SK-N-SH (cell line): ENCODE results near the gene CCL7. TPM values are rescaled to one million over a fixed set of nuclear protein-coding genes. Genes with fewer than 3 reads are reported as not detected.

Experiments
- CTCF ChIA-PET: fragments of 300-600, 350-600 bp; formaldehyde crosslinking; extraction: SDS; loops from one replicate; lab custom pipeline; 2021; lab: Yijun Ruan, JAX
- POLR2A ChIA-PET: fragments of 350-600 bp; sonication (Branson Sonifier 250); formaldehyde crosslinking; extraction: SDS; loops from one replicate; lab custom pipeline; 2020; ENCODE audit warnings: antibody characterized with exemption, inconsistent platforms; lab: Yijun Ruan, JAX
- DNase-seq: peaks from one replicate; pipeline ENCODE4 v3.0.0; 2012
- H2AFZ ChIP-seq: fragments of 200-600 bp; sonication (generic); 2 replicates; pipeline ENCODE4 v1.8.1; 2016; ENCODE audit warnings: antibody characterized with exemption, mild to moderate bottlenecking, low read depth
- H3F3A ChIP-seq: fragments of 200-600 bp; sonication (generic); replicated peaks from 2 replicates; pipeline ENCODE3; 2016; ENCODE audit warnings: antibody characterized with exemption, mild to moderate bottlenecking; ENCODE audit not compliant: insufficient read depth
- H3K27ac ChIP-seq, 2 experiments: fragments of 200-500 bp in 1 of 2; fragments of 200-600 bp in 1 of 2; sonication (Bioruptor generic) in 1 of 2; sonication (generic), shearing (Covaris generic) in 1 of 2; 2 replicates each; pipeline versions ENCODE4 v1.5.1 to v1.6.1; 2014 to 2016; ENCODE audit warnings: low read depth in 2 of 2, inconsistent platforms in 1 of 2, low read length in 1 of 2, mild to moderate bottlenecking in 1 of 2, mixed read lengths in 1 of 2
- H3K27me3 ChIP-seq: fragments of 200-600 bp; sonication (generic), shearing (Covaris generic); 2 replicates; pipeline ENCODE4 v1.6.1; 2016; ENCODE audit warnings: mixed run types; ENCODE audit not compliant: insufficient read depth
- H3K36me3 ChIP-seq, 2 experiments: fragments of 200-500 bp in 1 of 2; fragments of 200-600 bp in 1 of 2; sonication (Bioruptor generic) in 1 of 2; sonication (generic) in 1 of 2; replicated peaks in 1 of 2; 2 replicates each; pipeline versions ENCODE3 to v1.5.1; 2014 to 2016; ENCODE audit warnings: low read length in 1 of 2, mild to moderate bottlenecking in 1 of 2; ENCODE audit not compliant: insufficient read depth in 2 of 2, control insufficient read depth in 1 of 2
- H3K4me1 ChIP-seq, 2 experiments: fragments of 200-500 bp in 1 of 2; fragments of 200-600 bp in 1 of 2; sonication (Bioruptor generic) in 1 of 2; sonication (generic), shearing (Covaris generic) in 1 of 2; 2 replicates each; pipeline versions ENCODE4 v1.5.1 to v1.6.1; 2014 to 2016; ENCODE audit warnings: low read depth in 1 of 2, low read length in 1 of 2, mixed run types in 1 of 2; ENCODE audit not compliant: insufficient read depth in 2 of 2, control insufficient read depth in 1 of 2
- H3K4me2 ChIP-seq: fragments of 200-600 bp; sonication (generic), shearing (Covaris generic); 2 replicates; pipeline ENCODE4 v1.6.1; 2017; ENCODE audit warnings: mixed run types
- H3K4me3 ChIP-seq, 2 experiments: fragments of 200-500 bp in 1 of 2; fragments of 200-600 bp in 1 of 2; sonication (Bioruptor generic) in 1 of 2; sonication (generic), shearing (Covaris generic) in 1 of 2; 2 replicates each; pipeline versions ENCODE4 v1.5.1 to v1.8.1; 2014 to 2016; ENCODE audit warnings: low read depth in 2 of 2, inconsistent platforms in 1 of 2, low read length in 1 of 2, mild to moderate bottlenecking in 1 of 2, mixed read lengths in 1 of 2, moderate library complexity in 1 of 2
- H3K79me2 ChIP-seq: fragments of 200-600 bp; sonication (generic); 2 replicates; pipeline ENCODE4 v1.8.1; 2017; ENCODE audit warnings: mild to moderate bottlenecking; ENCODE audit not compliant: insufficient read depth
- H3K9ac ChIP-seq: fragments of 200-600 bp; sonication (generic); 2 replicates; pipeline ENCODE4 v1.6.1; 2017; ENCODE audit warnings: mixed run types
- H3K9me2 ChIP-seq: fragments of 200-600 bp; sonication (generic); 2 replicates; pipeline ENCODE4 v1.6.1; 2017; ENCODE audit warnings: mixed run types
- H3K9me3 ChIP-seq: fragments of 200-600 bp; sonication (generic); 2 replicates; pipeline ENCODE4 v1.6.1; 2017; ENCODE audit warnings: mixed run types, mild to moderate bottlenecking, moderate library complexity
- H4K20me1 ChIP-seq: fragments of 200-600 bp; sonication (generic); 2 replicates; pipeline ENCODE4 v1.6.1; 2017; ENCODE audit warnings: mild to moderate bottlenecking, mixed run types; ENCODE audit not compliant: insufficient read depth
- EZH2phosphoT487 ChIP-seq: fragments of 200-600 bp; sonication (generic); IDR thresholded peaks from 2 replicates; pipeline ENCODE4 v1.6.1; 2017; ENCODE audit warnings: low read depth, mixed run types, mild to moderate bottlenecking, antibody characterized with exemption, moderate library complexity, borderline replicate concordance
- FOXJ3 ChIP-seq: sonication (generic); formaldehyde crosslinking; IDR thresholded peaks from 2 replicates; pipeline ENCODE4 v1.5.1; 2020; ENCODE audit warnings: mild to moderate bottlenecking, missing genetic modification reagents
- MEF2A ChIP-seq: IDR thresholded peaks from 2 replicates; pipeline ENCODE4 v1.4.0; 2012; ENCODE audit warnings: low read depth, borderline replicate concordance
- NFIC ChIP-seq: IDR thresholded peaks from 2 replicates; pipeline ENCODE4 v1.4.0; 2012; ENCODE audit warnings: borderline replicate concordance
- RCOR1 ChIP-seq: fragments of 150-350 bp; IDR thresholded peaks from 2 replicates; pipeline ENCODE4 v1.6.1; 2017; ENCODE audit warnings: antibody characterized with exemption, low read length
- REST ChIP-seq: IDR thresholded peaks from 2 replicates; pipeline ENCODE4 v1.6.1; 2012; ENCODE audit warnings: mild to moderate bottlenecking, low read depth, low read length, moderate library complexity
- RFX5 ChIP-seq: IDR thresholded peaks from 2 replicates; pipeline ENCODE4 v1.6.1; 2012; ENCODE audit warnings: mild to moderate bottlenecking, improper control_type of control experiment, low read length
- SIN3A ChIP-seq: IDR thresholded peaks from 2 replicates; pipeline ENCODE4 v1.6.1; 2012; ENCODE audit warnings: low read depth, mild to moderate bottlenecking, low read length, moderate library complexity, borderline replicate concordance
- SMC3 ChIP-seq: IDR thresholded peaks from 2 replicates; pipeline ENCODE4 v1.6.1; 2012; ENCODE audit warnings: low read depth, low read length, improper control_type of control experiment
- TAF1 ChIP-seq: IDR thresholded peaks from 2 replicates; pipeline ENCODE4 v1.6.1; 2012; ENCODE audit warnings: low read depth, mild to moderate bottlenecking, low read length, moderate library complexity, borderline replicate concordance
- YY1 ChIP-seq: IDR thresholded peaks from 2 replicates; pipeline ENCODE4 v1.4.0; 2012; ENCODE audit warnings: low read depth, mild to moderate bottlenecking
- ZBTB33 ChIP-seq: IDR thresholded peaks from 2 replicates; pipeline ENCODE4 v1.4.0; 2012; ENCODE audit warnings: low read depth, borderline replicate concordance
- WGBS: methylation state at CpG from one replicate; pipeline ENCODE4 v1.1.6; 2017; ENCODE audit warnings: low lambda C conversion rate; 5-methylcytosine and 5-hydroxymethylcytosine counted together
- polyA plus RNA-seq, 3 experiments: library from polyadenylated mRNA; depleted of rRNA; stranded (reverse); fragments of >200 nt; gene quantifications; 2 replicates each; pipeline ENCODE4 v1.2.3, GENCODE V29; 2012
- TF ChIP-seq, protein P1 (sequence below): fragments of 200-600 bp; sonication (generic); IDR thresholded peaks from 2 replicates; pipeline ENCODE4 v1.6.1; 2017; ENCODE audit warnings: antibody characterized with exemption, mild to moderate bottlenecking, moderate library complexity

The CCL7 gene
- polyA plus RNA-seq, 1 of the 3 experiments (the other 2 are of a cell fraction): 0.72 TPM

DNA sequence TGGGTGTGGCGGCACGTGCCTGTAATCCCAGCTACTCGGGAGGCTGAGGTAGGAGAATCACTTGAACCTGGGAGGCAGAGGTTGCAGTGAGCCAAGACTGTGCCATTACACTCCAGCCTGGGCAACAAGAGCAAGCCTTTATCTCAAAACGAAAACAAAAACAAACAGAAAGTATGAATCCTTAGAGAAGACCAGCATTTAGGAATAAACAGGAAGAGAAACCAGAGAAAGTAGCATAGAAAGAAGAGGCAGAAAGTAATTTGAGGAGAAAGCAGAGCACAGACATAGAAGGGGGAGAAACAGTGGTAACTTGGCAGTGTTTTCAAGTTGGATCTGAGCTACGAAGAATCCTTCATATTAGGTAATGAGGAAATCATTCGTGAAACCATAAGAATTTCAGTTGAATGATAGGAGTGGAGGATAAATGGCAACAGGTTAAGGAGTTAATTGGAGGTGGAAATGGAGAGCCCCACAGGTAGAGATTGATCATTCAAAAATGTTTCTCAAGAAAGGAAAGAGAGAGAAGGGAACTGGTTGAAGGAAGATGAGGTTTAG, 24.6 kb upstream of the CCL7 start:
- Histone ChIP-seq H3K9ac (no peak overlapping the region), H4K20me1 (no peaks in the 10 kb centered on the region), H3K4me3 (no peak overlapping the region), H3K4me2 (no peak overlapping the region), H3K4me1 (peaks cover 4 to 29% of the 10 kb centered on the region in 2 experiments), H3K27me3 (no peaks in the 10 kb centered on the region), H2AFZ (no peak overlapping the region), H3K36me3 (no peaks in the 10 kb centered on the region), H3K9me2 (no peaks in the 10 kb centered on the region), H3K79me2 (no peaks in the 10 kb centered on the region), H3F3A (peaks cover 16% of the 10 kb centered on the region), H3K27ac (no peak overlapping the region), H3K9me3 (no peaks in the 10 kb centered on the region)
- DNase-seq: no peak
- TF ChIP-seq REST (no peak), FOXJ3 (CRISPR knock-in tag) (no peak), EZH2phosphoT487 (no peak), SMC3 (no peak), TAF1 (no peak), YY1 (no peak), MEF2A (no peak), SIN3A (no peak), RFX5 (no peak), NFIC (no peak)
- TF ChIP-seq, protein P1, sequence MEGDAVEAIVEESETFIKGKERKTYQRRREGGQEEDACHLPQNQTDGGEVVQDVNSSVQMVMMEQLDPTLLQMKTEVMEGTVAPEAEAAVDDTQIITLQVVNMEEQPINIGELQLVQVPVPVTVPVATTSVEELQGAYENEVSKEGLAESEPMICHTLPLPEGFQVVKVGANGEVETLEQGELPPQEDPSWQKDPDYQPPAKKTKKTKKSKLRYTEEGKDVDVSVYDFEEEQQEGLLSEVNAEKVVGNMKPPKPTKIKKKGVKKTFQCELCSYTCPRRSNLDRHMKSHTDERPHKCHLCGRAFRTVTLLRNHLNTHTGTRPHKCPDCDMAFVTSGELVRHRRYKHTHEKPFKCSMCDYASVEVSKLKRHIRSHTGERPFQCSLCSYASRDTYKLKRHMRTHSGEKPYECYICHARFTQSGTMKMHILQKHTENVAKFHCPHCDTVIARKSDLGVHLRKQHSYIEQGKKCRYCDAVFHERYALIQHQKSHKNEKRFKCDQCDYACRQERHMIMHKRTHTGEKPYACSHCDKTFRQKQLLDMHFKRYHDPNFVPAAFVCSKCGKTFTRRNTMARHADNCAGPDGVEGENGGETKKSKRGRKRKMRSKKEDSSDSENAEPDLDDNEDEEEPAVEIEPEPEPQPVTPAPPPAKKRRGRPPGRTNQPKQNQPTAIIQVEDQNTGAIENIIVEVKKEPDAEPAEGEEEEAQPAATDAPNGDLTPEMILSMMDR: no peak
- ChIA-PET POLR2A (no interaction called here), CTCF (interaction anchor here (3.0 kb wide), 1 partner anchor 116 kb away, joined by 9 read pairs; no protein-coding TSS in a partner anchor)
- WGBS: 78% methylated on average over 6 of the region's 6 CpGs

- 91% methylated on average over 1 of the region's 1 CpG for WGBS
- no peaks in the 10 kb centered on the region for H3K79me2 ChIP-seq
- no peaks in the 10 kb centered on the region for H3K27me3 ChIP-seq
- TF ChIP-seq RCOR1 (no peak), EZH2phosphoT487 (no peak), SMC3 (no peak), FOXJ3 (CRISPR knock-in tag) (no peak), ZBTB33 (no peak), REST (no peak), TAF1 (no peak)
- TF ChIP-seq, all 33 proteins: peak for 0
- Histone ChIP-seq H3K27ac (no peak overlapping the region), H3F3A (peaks cover 16% of the 10 kb centered on the region), H2AFZ (no peak overlapping the region), H3K36me3 (no peaks in the 10 kb centered on the region), H3K4me2 (no peak overlapping the region), H3K9me3 (no peaks in the 10 kb centered on the region), H3K4me3 (no peak overlapping the region), H3K9ac (no peak overlapping the region), H3K4me1 (peaks cover 9 to 35% of the 10 kb centered on the region in 2 experiments), H3K9me2 (no peaks in the 10 kb centered on the region), H4K20me1 (no peaks in the 10 kb centered on the region)
- ChIA-PET POLR2A (no interaction called here), CTCF (interaction anchor here (3.0 kb wide), 1 partner anchor 115 kb away, joined by 9 read pairs; no protein-coding TSS in a partner anchor)
- no peak for DNase-seq
These were observed 23.6 kb upstream of the CCL7 start for GRCh38 chr17:34246446-34246845.
